HL-60/S4 (cell line): ENCODE measurements around the gene TM4SF20.

Source experiments
- in situ Hi-C: fragments of 300-500 bp; cut with MboI; formaldehyde crosslinking; loops from 2 replicates; pipeline ENCODE4 v1.14.3; 2022; ENCODE audit warnings: low sequenced_read_pairs

The TM4SF20 gene, protein sequence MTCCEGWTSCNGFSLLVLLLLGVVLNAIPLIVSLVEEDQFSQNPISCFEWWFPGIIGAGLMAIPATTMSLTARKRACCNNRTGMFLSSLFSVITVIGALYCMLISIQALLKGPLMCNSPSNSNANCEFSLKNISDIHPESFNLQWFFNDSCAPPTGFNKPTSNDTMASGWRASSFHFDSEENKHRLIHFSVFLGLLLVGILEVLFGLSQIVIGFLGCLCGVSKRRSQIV

DNA sequence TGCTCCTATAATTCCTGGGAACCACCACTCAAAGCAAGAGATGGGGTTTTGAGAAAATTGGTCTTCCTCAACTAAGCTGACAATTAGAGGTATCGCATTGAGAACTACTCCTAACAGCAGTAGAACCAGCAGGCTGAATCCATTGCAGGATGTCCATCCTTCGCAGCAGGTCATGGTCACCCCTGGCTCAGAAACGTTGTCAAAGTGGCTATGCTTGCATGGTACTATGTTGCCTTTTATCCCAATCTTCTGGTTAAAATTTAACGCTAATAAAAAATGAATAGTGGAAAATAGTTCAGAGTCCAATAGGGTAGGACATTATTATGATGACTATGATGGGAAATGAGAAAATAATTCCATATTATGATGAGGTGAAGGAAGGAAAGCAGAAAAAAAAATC, at the start of gene TM4SF20:
TSS of gene TM4SF20 (minus strand) at position 212 of the 400 bp plus-strand sequence. CDS start at position 174, 38 bp downstream.
- in situ Hi-C loops = no loop called here

DNA sequence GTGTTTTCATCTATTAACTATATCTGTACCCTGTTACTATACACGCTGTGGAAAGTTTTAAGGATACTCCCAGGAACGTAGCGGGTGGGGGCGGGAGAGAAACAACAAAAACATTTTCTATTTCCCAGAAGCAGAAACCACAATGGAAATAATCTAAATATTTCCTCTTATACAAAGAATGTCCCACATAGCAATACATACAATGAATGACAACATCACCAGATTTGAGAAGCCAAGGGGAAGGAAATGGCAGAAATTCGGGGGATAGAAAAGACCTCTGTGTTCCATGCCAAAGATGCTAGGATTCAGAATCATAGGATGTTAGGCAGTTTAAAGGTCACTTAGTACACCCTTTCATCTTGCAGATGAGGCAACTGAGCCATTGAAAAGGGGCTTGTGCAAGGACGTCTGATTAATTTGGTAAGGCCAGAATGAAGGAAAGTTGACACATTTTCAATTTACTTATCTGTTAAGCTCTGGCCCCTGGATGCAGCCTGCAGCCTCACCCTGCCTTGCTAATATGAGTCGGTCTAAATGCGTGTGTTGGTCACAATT, 49.7 kb upstream of the TM4SF20 start:
- in situ Hi-C loops = no loop called here

DNA sequence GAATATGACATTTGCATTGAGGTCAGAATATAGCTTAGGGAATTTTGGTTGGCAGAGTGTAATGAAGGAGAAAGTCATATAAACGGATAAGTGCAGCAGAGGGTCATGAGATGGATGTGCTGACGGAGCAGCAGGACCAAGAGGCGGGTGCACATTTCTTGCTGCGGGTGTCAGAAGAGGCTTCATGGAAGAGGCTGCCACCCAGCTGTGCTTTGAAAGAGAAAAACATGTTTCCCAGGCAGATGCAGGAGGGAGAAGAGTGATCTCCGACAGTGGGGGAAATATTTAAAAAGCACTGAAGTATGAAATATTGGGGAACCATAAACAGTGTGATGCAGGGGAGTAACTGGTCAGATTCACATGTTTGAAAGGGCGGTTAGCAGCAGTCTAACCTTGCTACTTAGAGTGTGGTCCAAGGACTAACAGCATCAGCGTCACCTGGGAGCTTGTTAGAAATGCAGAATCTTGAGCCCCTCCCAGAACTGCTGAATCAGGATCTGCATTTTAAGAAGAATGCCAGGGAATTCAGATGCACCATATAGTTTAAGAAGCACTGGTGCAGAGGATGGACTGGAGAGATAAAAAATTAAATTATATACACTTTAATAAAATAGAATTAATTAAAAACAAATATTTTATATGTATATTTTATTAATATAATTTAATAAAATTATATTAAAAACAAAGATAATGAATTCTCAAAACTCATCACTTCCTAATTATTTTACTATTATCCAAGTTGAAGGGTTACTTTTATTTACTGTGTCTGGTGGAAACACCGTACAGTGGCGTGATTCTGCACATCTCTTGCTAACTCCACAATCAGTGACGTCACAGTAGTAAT, 44.8 kb upstream of the TM4SF20 start:
- in situ Hi-C loops = no loop called here

DNA sequence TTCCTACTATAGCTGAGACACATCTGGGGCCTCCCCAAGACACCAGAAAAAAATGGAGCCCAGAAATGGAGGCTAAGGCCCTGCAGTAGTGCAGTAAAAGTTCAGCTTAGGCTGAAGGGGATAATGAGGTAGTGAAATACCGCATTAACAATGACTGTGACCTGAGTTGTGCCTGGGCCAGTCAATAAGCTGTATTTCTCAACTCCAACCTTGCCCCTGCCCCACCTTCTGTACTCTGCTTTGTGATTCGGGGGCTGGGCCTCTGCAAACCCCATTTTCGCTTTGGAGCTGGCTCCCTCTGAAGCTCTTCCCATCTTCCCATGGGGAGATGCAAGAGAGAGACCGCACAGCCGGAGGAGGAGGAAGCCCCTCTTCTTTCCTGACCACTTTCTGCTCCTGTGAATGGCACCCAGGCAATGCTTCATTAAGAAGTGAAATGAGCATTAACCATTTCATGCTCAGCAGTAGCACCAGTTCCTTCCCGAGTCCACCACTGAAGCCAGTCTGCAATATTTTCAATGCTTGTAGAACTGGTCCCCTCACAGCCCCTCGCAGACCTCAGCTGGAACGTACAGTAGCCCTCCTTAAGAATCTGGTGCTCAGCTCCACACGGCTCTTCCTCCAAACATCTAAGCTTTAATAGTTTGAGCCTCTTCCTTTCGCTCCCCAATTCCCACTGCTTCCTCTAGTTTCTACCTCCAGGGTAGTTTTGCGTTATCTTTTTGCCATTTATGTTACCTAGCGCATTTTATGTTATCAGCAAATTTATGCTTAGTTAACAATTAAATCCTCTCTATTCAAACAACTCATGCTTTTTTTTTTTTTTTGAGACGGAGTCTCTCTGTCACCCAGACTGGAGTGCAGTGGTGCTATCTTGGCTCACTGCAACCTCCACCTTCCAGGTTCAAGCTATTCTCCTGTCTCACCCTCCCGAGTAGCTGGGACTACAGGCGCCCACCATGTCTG, 41.3 kb upstream of the TM4SF20 start:
- in situ Hi-C loops = no loop called here

DNA sequence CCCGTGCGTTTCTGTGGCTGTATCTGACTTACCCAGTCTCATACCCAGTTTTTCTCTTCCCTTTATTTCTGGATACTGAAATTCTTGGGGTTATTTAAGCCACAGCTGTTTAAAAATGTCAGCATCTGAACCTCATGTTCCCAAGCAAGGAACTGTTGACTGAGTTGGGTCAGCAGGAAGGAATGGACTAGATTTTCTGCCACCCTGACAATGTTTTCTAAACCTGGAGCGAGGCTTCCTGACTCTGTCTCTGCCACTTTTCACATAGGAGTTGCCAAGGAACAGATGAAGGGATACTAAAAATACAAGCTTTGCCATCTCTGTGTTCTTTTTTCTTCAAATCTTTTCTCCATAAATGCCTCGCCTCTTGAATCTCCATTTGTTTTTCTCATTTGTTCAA, 37.6 kb upstream of the TM4SF20 start:
- in situ Hi-C loops = no loop called here

DNA sequence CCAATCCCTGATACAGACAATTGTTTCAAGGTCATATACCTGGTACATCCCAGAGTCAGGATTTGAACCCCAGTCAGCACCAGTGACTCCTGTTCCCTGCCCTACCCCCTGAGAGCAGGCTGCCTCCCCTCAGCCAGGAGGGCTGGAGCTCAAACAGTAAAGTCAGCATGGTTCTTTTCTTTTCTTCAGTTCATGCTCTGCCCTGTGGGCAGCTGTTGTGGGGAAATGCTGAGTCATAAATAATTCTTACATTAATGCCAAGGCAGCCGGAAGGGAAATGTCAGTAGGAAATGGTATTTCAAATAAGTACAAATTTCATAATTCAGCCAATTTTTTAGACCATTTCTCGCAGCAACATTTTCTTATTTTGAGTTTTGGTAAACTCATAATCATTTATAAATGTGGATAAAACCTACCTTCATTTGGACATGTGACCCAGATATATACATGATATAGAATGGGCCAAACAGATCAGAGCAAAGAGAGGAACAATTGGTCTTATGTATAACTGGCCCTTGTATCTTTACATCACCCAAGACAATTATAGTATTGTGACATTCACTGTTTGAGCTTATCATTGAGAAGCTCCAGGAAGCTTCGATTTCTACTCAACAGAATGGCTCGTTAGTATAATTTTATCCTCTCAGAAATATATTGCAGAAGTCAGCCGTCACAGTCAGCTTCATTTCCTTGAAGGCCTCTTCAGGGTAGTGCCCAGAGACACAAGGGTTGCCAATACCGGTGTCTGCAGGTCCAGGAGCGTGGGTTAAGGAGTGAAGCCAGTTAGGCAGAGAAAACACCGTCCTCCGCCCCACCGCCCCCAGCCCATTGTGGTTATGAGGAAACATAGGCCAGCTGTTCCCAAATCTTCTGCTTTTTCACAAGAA, 36.7 kb upstream of the TM4SF20 start:
- in situ Hi-C loops = no loop called here

DNA sequence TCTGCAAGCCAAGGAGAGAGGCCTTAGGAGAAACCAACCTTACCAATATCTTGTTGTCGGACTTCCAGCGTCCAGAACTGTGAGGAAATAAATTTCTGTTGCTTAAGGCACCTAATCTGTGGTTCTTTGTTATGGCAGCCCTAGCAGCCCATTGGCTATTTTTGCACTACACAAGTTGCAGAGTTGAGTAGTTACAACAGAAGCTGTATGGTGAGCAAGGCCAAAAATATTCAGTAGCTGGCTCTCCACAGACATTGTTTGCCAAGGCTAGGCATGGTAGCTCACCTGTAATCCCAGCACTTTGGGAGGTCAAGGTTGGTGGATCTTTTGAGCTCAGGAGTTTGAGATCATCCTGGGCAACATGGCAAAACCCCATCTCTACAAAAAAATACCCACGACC, 35.7 kb upstream of the TM4SF20 start:
- in situ Hi-C loops = no loop called here

DNA sequence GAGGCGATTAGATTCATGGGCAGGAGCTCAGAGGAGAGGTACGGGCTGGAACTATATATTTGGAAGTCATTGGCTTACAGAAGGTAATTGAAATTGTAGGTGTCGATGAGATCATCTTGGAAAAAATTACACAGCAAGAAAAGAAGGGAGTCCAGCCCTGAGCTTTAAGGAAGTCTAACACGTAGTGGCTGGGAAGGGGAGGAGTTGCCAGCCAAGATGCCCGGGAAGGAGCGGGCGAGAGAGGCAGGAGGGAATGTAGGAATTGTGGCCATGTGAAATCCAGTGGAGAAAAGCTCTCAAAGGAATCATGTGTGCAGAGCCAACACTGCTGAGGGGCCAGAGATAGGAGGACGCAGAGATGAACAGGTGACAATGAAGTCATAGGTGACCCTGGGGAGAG, 34.3 kb upstream of the TM4SF20 start:
- in situ Hi-C loops = no loop called here

DNA sequence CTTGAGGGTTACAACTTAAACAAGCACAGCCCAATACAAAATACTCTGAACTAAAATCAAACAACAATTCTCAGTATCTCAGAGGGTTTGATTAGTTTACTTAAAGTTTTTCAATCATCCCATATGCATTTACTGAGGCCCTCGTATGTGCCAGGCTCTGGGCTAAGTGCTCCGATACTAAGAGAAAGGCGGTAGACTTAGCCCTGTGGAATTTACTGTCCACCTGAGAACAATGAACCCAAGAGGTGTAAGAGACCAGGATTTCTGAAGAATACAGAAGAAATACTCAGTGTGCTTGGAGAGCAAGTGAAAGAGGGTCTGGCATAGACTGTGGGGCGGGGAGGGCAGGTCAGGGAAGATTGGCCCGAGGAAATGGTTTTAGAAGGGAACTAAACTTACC, 33.8 kb upstream of the TM4SF20 start:
- in situ Hi-C loops = no loop called here

DNA sequence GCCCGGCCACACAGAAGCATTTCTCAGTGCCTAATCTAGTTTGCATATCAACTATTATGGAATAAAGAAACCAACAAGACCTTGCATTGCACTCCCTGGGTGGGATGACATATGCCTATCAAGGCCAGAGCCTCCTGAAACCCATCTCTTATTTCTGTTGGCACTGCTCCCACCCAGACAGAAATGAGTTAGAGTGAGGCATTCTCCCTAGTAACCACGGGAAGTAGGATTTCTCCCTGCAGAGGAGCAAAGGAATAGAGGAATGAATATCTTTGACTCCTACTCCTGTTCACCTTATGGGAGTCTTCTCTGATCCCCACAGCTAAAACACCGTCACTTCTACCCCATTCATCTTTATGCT, 32.9 kb upstream of the TM4SF20 start:
- in situ Hi-C loops = no loop called here

DNA sequence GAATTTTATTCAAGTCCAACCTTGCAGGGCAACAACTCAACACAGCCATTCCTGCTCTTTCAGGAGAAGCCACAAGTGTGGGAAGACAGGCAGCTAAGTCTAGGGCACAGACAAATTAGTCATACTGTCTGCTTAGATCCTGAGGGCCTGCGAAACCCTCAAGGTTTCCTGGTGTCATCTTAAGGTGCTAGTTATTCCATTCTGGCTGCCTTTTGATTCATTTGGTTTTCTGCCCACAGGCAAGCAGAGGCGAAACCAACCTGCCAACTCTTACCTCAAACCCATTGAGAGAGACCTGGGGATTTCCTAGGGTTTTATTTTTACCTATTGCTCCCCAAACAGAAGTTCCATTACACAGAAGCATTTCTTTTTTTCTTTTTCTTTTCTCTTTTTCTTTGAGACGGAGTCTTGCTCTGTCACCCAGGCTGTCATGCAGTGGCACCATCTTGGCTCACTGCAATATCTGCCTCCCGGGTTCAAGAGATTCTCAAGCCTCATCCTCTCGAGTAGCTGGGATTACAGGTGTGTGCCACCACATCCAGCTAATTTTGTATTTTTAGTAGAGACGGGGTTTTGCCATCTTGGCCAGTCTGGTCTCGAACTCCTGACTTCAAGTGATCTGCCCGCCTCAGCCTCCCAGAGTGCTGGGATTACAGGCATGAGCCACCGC, 32.3 kb upstream of the TM4SF20 start:
- in situ Hi-C loops = no loop called here

DNA sequence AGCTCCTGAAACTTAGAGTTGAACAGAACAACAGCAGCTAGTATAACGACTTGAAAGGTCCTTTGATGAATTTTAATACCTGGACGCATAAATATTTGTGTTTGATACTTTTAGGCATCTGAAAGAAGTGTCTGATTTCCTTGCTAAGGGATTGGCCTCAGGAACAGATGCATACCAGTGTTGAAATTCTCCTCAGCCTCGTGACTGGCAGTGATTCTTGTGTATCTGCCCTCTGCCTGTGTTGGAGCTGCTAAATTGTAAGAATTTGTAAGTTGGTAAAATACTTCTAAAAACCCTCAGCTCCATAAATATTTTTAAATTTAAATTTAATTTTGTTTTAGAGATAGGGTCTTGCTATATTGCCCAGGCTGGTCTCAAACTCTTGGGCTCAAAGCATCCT, 31.1 kb upstream of the TM4SF20 start:
- in situ Hi-C loops = no loop called here

DNA sequence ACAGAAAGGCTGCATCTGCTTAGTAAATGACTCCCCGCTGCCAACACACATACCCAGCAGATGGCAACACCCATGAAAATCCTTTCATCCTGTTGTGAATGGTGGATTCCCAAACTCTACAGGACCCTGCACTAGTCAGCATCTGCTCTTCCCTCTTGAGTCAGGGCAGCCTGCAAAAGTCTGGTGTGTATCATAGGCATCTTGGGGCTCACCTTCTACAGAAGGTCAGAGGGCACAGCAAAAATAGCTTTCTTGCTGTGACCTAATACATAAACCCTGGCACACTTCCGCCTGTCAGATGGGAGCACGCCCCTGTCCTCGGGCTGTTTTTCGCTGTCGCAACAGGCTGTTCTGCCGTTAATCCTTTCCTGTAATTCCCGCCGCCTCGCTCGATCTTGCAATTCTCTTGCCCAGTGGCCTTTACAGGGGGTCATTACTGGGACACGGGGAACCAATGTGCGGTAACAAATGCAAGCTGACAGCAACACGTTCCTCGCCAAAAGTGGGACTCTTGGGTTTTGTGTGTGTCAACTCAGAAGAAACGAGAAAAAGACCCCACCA, 28.6 kb upstream of the TM4SF20 start:
- in situ Hi-C loops = no loop called here

DNA sequence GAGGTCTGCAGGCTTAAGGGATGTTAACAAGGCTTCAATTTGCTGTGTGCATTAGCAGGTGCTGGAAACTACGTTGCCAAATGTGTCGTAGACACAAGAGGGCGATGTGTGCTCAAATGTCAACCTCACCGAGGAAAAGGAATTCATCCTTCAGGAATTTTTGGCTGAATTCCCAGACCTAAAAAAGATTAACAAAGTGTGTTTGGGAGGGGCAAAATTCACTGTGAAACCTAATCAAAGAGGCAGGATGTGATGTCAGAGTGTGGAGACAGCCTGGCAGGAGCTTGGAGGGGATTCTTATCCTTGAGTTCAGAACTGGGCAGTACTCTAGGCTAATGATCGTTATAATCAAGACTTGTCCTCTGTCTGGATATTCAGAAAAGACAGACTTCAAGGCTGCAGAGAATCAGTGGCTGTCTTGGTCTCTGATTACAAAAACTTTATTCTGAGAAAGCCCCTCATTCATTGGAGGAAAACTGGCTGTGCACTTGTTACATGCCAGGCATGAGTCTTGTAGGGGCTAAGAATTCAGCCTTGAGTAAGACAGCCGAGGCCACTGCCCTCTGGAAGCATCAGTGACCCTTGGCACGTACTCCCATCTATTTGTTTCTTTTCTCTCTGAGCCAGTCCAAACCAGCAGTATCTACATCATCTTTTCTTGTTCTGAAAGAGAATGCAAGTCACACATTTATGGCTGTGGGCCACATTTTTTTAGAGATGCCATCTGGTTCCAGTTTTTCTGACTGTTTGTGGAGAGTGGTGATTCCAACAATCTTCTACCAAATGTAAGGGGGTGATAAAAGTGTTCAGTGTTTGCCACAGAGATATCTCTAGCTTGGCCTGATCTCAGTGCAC, 27.3 kb upstream of the TM4SF20 start:
- in situ Hi-C loops = no loop called here

DNA sequence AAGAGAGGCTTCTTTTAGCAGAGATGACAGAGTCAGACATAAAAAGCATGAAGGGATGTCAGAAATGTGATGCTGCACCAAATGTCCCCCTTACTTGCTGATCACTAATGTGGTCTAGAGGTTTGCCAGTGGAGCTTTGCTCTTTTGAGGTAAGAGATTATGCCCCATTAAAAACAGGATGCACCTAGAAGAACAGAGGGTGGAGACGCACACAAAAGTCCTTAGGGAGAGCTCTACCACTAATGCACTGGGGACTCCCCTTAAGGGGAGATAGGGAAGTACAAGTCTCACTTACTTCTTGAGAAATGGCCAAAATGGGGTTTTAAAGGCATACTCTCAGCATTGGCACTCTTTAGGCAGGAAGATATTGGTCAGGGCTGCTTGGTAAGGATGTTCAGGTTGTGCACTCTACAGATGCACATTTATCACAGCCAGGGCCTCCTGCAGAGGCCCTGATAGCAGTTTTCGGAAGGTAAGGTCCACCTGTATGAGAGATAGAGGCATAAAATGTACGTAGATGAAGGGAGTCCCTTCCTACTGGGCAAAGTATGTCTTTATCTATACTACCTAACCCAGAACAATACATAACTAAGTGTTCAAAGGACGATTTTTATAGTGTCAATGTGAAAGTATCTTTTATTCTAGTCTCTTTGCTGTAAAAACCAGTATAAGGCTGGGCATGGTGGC, 25.6 kb upstream of the TM4SF20 start:
- in situ Hi-C loops = no loop called here

DNA sequence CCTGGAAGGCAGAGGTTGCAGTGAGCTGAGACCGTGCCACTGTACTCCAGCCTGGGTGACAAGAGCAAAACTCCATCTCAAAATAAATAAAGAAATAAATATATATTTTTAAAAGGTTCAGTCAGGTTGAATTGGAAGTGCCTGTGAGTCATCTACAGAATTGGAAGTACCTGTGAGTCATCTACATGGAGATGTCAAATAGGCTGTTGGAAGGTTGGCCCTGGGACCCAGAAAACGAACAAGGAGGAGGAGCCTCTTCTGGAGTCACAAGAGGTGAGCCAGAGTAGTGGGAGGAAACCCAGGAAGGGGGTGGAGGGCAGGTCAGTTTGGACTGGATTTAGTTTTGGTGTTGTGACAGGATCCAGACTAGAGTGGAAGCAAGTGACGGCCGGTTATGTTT, 23.9 kb upstream of the TM4SF20 start:
- in situ Hi-C loops = no loop called here

DNA sequence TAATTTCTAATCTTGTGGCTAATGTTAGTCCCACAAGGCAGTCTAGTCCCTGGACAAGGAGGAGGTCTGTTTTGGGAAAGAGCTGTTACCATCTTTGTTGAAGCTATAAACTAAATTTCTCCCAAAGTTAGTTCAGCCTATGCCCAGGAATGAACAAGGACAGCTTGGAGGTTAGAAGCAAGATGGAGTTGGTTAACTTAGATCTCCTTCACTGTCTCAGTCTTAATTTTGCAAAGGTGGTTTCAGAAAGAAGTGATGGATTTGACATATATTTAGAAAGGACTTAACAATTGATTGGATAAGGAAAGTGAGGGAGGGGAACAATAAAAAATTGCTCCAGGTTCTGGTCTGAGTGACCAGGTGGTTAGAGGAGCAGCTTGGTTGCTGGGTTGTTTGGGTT, 23.2 kb upstream of the TM4SF20 start:
- in situ Hi-C loops = no loop called here

DNA sequence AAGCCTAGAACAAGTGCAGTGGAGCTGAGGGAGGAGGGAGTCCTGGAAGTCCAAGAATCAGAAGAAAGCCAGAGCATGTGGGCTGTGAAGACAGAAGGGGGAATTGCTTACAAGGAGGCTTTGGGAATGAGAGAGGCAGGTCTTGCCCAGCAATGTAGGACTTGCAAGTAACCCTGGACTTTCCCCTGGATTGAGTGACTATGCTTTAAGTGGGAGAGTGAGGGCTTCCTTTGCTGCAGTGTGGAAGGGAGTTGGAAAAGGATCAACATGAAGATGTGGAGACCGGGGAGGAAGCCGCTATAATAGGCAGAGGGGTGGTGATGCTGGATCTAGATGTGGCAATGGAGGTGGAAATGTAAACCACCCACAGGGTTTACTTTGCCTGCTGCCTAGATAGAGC, 22.4 kb upstream of the TM4SF20 start:
- in situ Hi-C loops = no loop called here
